ENCODE data around the gene KIZ. TPM values are rescaled to one million over a fixed set of nuclear protein-coding genes. Genes with fewer than 3 reads are reported as not detected.

The KIZ gene
- total RNA-seq, 1 donor, result 31.3 TPM

DNA sequence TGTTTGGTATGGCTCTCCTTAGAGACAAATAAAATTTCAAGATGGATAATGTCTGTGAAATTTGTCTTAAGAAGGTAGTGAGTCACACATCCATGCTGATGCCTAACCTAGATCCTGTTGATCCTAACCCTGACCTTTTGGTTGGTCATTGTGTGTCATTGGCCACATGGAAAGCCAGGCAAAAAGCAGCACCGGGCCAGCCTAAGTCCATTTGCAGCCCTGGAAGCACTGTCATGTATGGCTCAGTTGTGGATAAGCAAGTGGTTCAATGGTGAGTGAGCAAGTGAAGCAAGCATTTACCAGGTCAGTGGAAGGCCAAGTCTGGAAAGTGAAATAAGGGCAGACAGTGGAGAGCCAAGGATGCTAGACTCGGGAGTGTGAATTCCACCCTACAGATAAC, 165.1 kb downstream of the KIZ start:
- peaks cover 2% of the 10 kb centered on the region for H3K9me3 ChIP-seq (ENCODE audit: low read depth, low read length)
- no peak overlapping the region for H3K4me3 ChIP-seq (ENCODE audit: low read length)
- H3K4me1 ChIP-seq (ENCODE audit: insufficient read depth, low read length), result no peaks in the 10 kb centered on the region
- peaks cover 6% of the 10 kb centered on the region for H3K27me3 ChIP-seq (ENCODE audit: insufficient read depth, low read length)

DNA sequence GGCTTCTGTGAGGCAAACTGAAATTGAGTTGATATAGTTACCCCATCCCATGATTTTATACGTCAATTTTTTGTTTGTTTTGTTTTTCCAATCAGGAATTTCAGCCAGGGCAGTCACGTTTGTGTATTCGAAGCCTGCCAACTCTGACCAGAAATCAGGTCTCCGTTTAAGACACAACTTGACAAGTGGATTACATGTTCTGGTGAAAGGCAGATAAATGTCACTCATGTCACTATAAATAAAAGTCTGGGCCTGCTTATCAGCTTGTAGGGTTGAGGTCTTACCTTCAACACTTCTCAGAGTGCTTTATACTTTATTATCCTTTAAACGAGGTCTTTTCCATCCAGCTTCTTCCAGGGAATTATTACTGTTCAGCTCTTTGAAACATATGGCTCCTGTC, 168.9 kb downstream of the KIZ start:
- H3K4me3 ChIP-seq (ENCODE audit: low read length), result no peak overlapping the region
- H3K9me3 ChIP-seq (ENCODE audit: low read depth, low read length), result no peaks in the 10 kb centered on the region
- no peaks in the 10 kb centered on the region for H3K4me1 ChIP-seq (ENCODE audit: insufficient read depth, low read length)
- H3K27me3 ChIP-seq (ENCODE audit: insufficient read depth, low read length), result peaks cover 9% of the 10 kb centered on the region

Other genes starting within 250 kb of the KIZ start
- not detected for gene LINC00237, start 19.7 kb upstream of the KIZ start, total RNA-seq
- 96.6 TPM for gene XRN2, start 177.2 kb downstream of the KIZ start, total RNA-seq

All from mononuclear cell (primary cell).